ENCODE data around the gene CD300H. TPM values are rescaled to one million over a fixed set of nuclear protein-coding genes. Genes with fewer than 3 reads are reported as not detected.

Gene CD300H
- total RNA-seq, 5 donors from 2014 or later (not counting 1 experiment from before 2014, with no cell fraction given): not detected

DNA sequence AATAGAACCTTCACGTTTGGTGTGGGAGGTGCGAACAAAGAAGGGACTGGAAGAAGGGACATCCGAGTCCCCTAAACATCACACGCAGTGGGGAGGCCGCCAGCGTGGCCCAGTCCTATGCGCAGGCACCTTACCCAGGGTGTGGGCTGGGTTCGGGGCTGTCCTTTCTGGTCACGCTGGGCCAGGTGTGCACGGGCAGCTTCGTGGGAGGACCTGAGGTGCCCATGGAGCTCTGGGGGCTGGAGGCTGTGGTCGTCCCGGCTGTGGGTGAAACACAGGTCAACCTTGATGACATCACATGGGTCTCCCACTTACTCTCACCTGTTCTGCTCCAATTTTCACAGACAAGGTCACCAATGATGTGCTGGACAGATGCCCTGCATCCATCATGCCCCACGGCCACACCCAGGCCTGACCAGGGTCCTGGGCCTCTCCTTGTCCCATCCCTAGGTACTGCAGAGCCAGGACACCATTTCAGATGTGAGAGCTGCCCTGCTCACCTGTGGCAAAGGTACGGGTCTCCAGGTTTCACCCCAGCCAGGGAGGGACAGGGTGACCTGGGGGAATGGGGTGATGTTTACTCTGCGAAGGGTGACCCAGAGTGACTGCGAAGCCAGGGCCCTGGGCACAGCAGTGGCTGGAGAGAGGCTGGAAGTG lies 24.5 kb downstream of the CD300H start:
- Mint-ChIP-seq H3K9me3 (no peaks in the 10 kb centered on the region), H3K27ac (no peak overlapping the region), H3K27me3 (peaks cover 8 to 15% of the 10 kb centered on the region in 2 donors), H3K36me3 (no peaks in the 10 kb centered on the region), H3K4me1 (peaks cover 3 to 5% (median 3%) of the 10 kb centered on the region in 3 donors), H3K4me3 (no peak overlapping the region)
- 86% methylated on average over 14 of the region's 17 CpGs for WGBS (ENCODE audit: insufficient coverage)
- Histone ChIP-seq H3K4me1 (ENCODE audit: control insufficient read depth in 1 of 2, extremely low read depth in 1 of 2, insufficient read depth in 2 of 2, low read length in 2 of 2) (peaks cover 0 to 4% of the 10 kb centered on the region in 2 experiments), H3K4me3 (ENCODE audit: control insufficient read depth in 1 of 2, extremely low read depth in 1 of 2, low read length in 1 of 2) (no peak overlapping the region), H3K36me3 (ENCODE audit: control insufficient read depth in 2 of 2, extremely low read depth in 1 of 2, insufficient read depth in 1 of 2, low read length in 1 of 2) (no peaks in the 10 kb centered on the region), H3K9me3 (no peaks in the 10 kb centered on the region), H3K27ac (ENCODE audit: low read length) (no peak overlapping the region), H3K27me3 (replicated peaks in 1 of 2; ENCODE audit: control insufficient read depth in 2 of 2, extremely low read depth in 1 of 2, insufficient read depth in 2 of 2, low read length in 1 of 2) (peaks cover 0 to 35% of the 10 kb centered on the region in 2 experiments)
- no peak for ATAC-seq (replicated peaks in 1 of 4)
- DNase-seq: no peak
- POLR2A ChIA-PET: no interaction called here
- CTCF ChIA-PET: no interaction called here

DNA sequence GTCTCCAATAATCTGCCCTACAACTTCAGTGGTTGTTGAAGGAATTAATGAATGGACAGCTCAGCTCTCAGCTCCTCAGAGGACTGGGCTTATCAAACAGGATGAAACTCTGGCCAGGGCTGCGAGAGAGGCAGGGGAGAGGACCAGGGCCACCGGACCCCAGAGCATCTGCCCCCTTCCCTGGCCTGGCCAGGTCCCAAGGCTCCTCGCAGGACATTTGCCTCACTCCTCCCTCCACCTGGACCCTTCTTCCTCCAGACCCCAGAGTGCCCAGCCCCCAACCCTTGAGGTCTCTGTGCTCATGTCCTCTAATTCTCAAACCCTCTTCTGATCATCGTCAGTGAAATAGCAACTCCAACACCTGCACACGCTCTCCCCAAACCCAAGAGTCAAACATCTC lies 25.1 kb downstream of the CD300H start:
- WGBS (ENCODE audit: insufficient coverage): 88% methylated on average over 4 of the region's 5 CpGs
- Histone ChIP-seq H3K4me1 (ENCODE audit: control insufficient read depth in 1 of 2, extremely low read depth in 1 of 2, insufficient read depth in 2 of 2, low read length in 2 of 2) (peaks cover 0 to 4% of the 10 kb centered on the region in 2 experiments), H3K27me3 (replicated peaks in 1 of 2; ENCODE audit: control insufficient read depth in 2 of 2, extremely low read depth in 1 of 2, insufficient read depth in 2 of 2, low read length in 1 of 2) (peaks cover 0 to 38% of the 10 kb centered on the region in 2 experiments), H3K9me3 (no peaks in the 10 kb centered on the region), H3K27ac (ENCODE audit: low read length) (no peak overlapping the region), H3K36me3 (ENCODE audit: control insufficient read depth in 2 of 2, extremely low read depth in 1 of 2, insufficient read depth in 1 of 2, low read length in 1 of 2) (no peaks in the 10 kb centered on the region), H3K4me3 (ENCODE audit: control insufficient read depth in 1 of 2, extremely low read depth in 1 of 2, low read length in 1 of 2) (no peak overlapping the region)
- POLR2A ChIA-PET: no interaction called here
- CTCF ChIA-PET: no interaction called here
- H3K27me3 Mint-ChIP-seq: peaks cover 9 to 14% of the 10 kb centered on the region in 2 donors
- peaks cover 0 to 3% (median 0%) of the 10 kb centered on the region in 3 donors for H3K4me1 Mint-ChIP-seq
- ATAC-seq (replicated peaks in 1 of 4) (no peak), DNase-seq (no peak)
- H3K4me3 Mint-ChIP-seq: no peak overlapping the region
- no peak overlapping the region for H3K27ac Mint-ChIP-seq
- H3K36me3 Mint-ChIP-seq: no peaks in the 10 kb centered on the region
- H3K9me3 Mint-ChIP-seq: no peaks in the 10 kb centered on the region

- Mint-ChIP-seq H3K4me3 (no peak overlapping the region), H3K9me3 (no peaks in the 10 kb centered on the region), H3K36me3 (no peaks in the 10 kb centered on the region), H3K27me3 (peaks cover 15 to 21% of the 10 kb centered on the region in 2 donors), H3K4me1 (peaks cover 0 to 3% (median 0%) of the 10 kb centered on the region in 3 donors), H3K27ac (no peak overlapping the region)
- no peak overlapping the region for H3K27ac ChIP-seq (ENCODE audit: low read length)
- WGBS (ENCODE audit: insufficient coverage): 75% methylated on average over 16 of the region's 23 CpGs
- H3K36me3 ChIP-seq (ENCODE audit: control insufficient read depth in 2 of 2, extremely low read depth in 1 of 2, insufficient read depth in 1 of 2, low read length in 1 of 2): no peaks in the 10 kb centered on the region
- ATAC-seq (replicated peaks in 1 of 4) (no peak), DNase-seq (no peak)
- no peak overlapping the region for H3K4me3 ChIP-seq (ENCODE audit: control insufficient read depth in 1 of 2, extremely low read depth in 1 of 2, low read length in 1 of 2)
- CTCF ChIA-PET: no interaction called here
- peaks cover 0 to 4% of the 10 kb centered on the region in 2 experiments for H3K4me1 ChIP-seq (ENCODE audit: control insufficient read depth in 1 of 2, extremely low read depth in 1 of 2, insufficient read depth in 2 of 2, low read length in 2 of 2)
- H3K9me3 ChIP-seq: no peaks in the 10 kb centered on the region
- POLR2A ChIA-PET: interaction anchor here in 1 of 2 donors (0.5 kb wide), 1 partner anchor 66 kb away, joined by 5 read pairs; no protein-coding TSS in a partner anchor
- H3K27me3 ChIP-seq (replicated peaks in 1 of 2; ENCODE audit: control insufficient read depth in 2 of 2, extremely low read depth in 1 of 2, insufficient read depth in 2 of 2, low read length in 1 of 2): peaks cover 0 to 38% of the 10 kb centered on the region in 2 experiments
Observed at GRCh38 chr17:74541176-74542111, 25.9 kb downstream of the CD300H start.

DNA sequence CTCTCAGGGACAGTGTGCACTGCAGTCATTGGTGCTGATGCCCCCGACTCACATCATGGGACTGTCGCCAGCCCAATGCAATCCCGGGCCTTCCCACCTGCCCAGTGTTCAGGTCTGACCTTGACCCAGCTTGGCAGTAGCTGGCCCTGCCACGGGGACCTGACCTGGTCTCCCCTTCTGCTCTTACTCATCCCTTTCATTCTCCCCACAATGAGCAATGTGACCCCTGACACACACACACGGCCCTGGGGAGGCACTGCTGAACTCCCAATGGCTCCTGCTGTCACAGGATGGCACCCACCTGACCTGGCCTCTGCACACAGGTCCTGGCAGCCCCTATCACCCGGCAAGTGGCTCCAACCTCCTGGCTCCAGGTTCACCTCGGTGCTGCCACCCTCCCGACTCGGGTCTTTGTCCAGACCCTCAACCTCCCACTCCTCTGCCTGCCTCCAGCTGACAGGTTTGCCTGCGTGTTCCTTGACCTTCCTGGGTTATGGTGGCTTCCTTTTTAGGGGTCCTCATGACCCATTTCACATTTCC lies 28.0 kb downstream of the CD300H start:
- ChIA-PET POLR2A (interaction anchor here in 1 of 2 donors (0.6 kb wide), 1 partner anchor 9 kb away, joined by 4 read pairs; no protein-coding TSS in a partner anchor), CTCF (no interaction called here)
- Mint-ChIP-seq H3K27me3 (peaks cover 21 to 35% of the 10 kb centered on the region in 2 donors), H3K27ac (peak overlapping the region in 1 of 2 donors; percentile 5), H3K36me3 (no peaks in the 10 kb centered on the region), H3K9me3 (no peaks in the 10 kb centered on the region), H3K4me3 (no peak overlapping the region), H3K4me1 (no peaks in the 10 kb centered on the region)
- H3K4me1 ChIP-seq (ENCODE audit: control insufficient read depth in 1 of 2, extremely low read depth in 1 of 2, insufficient read depth in 2 of 2, low read length in 2 of 2): no peaks in the 10 kb centered on the region
- H3K36me3 ChIP-seq (ENCODE audit: control insufficient read depth in 2 of 2, extremely low read depth in 1 of 2, insufficient read depth in 1 of 2, low read length in 1 of 2): no peaks in the 10 kb centered on the region
- no peak overlapping the region for H3K27ac ChIP-seq (ENCODE audit: low read length)
- no peak for DNase-seq
- WGBS (ENCODE audit: insufficient coverage): 57% methylated on average over 9 of the region's 10 CpGs
- H3K4me3 ChIP-seq (ENCODE audit: control insufficient read depth in 1 of 2, extremely low read depth in 1 of 2, low read length in 1 of 2): no peak overlapping the region
- peaks cover 0 to 43% of the 10 kb centered on the region in 2 experiments for H3K27me3 ChIP-seq (replicated peaks in 1 of 2; ENCODE audit: control insufficient read depth in 2 of 2, extremely low read depth in 1 of 2, insufficient read depth in 2 of 2, low read length in 1 of 2)
- H3K9me3 ChIP-seq: no peaks in the 10 kb centered on the region
- no peak for ATAC-seq (replicated peaks in 1 of 4)

DNA sequence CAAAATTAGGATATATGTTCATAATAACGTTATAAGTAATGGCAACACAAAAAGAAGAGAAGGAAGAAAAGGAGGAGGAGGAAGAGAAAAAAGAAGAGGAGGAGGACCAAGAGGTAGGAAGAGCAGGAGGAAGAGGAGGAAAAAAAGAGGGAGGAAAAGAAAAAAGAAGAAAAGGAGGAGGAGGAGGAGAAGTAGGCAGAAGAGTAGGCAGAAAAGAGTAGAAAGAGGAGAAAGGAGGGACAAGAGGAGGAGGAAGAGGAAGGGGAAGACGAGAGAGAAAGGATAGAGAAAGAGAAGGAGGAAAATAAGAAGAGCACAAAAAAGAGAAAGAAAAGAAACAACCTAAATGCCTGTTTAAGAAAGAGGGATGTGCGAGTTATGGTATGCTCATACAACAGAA lies 30.4 kb downstream of the CD300H start:
- Histone ChIP-seq H3K9me3 (no peaks in the 10 kb centered on the region), H3K4me3 (ENCODE audit: control insufficient read depth in 1 of 2, extremely low read depth in 1 of 2, low read length in 1 of 2) (no peak overlapping the region), H3K27ac (ENCODE audit: low read length) (no peak overlapping the region), H3K36me3 (ENCODE audit: control insufficient read depth in 2 of 2, extremely low read depth in 1 of 2, insufficient read depth in 1 of 2, low read length in 1 of 2) (no peaks in the 10 kb centered on the region), H3K4me1 (ENCODE audit: control insufficient read depth in 1 of 2, extremely low read depth in 1 of 2, insufficient read depth in 2 of 2, low read length in 2 of 2) (peaks cover 0 to 3% of the 10 kb centered on the region in 2 experiments), H3K27me3 (replicated peaks in 1 of 2; ENCODE audit: control insufficient read depth in 2 of 2, extremely low read depth in 1 of 2, insufficient read depth in 2 of 2, low read length in 1 of 2) (peaks cover 0 to 53% of the 10 kb centered on the region in 2 experiments)
- H3K9me3 Mint-ChIP-seq: no peaks in the 10 kb centered on the region
- H3K4me1 Mint-ChIP-seq: peaks cover 4 to 14% (median 6%) of the 10 kb centered on the region in 3 donors
- no peaks in the 10 kb centered on the region for H3K36me3 Mint-ChIP-seq
- peaks cover 31 to 52% of the 10 kb centered on the region in 2 donors for H3K27me3 Mint-ChIP-seq
- 71% methylated on average over 2 of the region's 3 CpGs for WGBS (ENCODE audit: insufficient coverage)
- DNase-seq: no peak
- ATAC-seq (replicated peaks in 1 of 4): no peak
- H3K4me3 Mint-ChIP-seq: no peak overlapping the region
- H3K27ac Mint-ChIP-seq: no peak overlapping the region
- POLR2A ChIA-PET: no interaction called here
- CTCF ChIA-PET: no interaction called here

DNA sequence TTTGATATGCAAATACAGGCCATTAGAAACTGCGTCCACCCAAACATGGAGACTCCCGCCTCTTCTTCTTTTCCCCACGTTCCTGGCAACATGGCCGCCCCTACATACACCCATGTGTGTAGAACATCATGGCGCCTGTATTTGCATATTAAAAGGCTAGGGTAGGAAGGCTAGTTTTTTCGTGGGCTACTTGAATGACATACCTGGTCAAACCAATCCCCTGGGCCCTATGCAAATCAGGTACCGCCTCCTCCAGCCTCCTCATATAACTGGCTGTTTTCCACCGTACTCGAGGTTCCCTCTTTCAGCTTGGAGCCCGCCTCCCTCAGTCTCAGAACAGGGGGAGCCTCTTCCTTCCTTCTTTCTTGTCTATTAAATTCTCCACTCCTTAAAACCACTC lies 35.2 kb downstream of the CD300H start:
- Histone ChIP-seq H3K4me3 (ENCODE audit: control insufficient read depth in 1 of 2, extremely low read depth in 1 of 2, low read length in 1 of 2) (no peak overlapping the region), H3K9me3 (no peaks in the 10 kb centered on the region), H3K27ac (ENCODE audit: low read length) (no peak overlapping the region), H3K4me1 (ENCODE audit: control insufficient read depth in 1 of 2, extremely low read depth in 1 of 2, insufficient read depth in 2 of 2, low read length in 2 of 2) (peaks cover 0 to 4% of the 10 kb centered on the region in 2 experiments), H3K27me3 (replicated peaks in 1 of 2; ENCODE audit: control insufficient read depth in 2 of 2, extremely low read depth in 1 of 2, insufficient read depth in 2 of 2, low read length in 1 of 2) (peaks cover 0 to 45% of the 10 kb centered on the region in 2 experiments), H3K36me3 (ENCODE audit: control insufficient read depth in 2 of 2, extremely low read depth in 1 of 2, insufficient read depth in 1 of 2, low read length in 1 of 2) (no peaks in the 10 kb centered on the region)
- POLR2A ChIA-PET: no interaction called here
- DNase-seq (peak in 10 of 35 experiments; percentile 14 to 54 (median 27)), ATAC-seq (replicated peaks in 1 of 4) (peak in 2 of 4 experiments; percentile 36 to 37)
- WGBS (ENCODE audit: insufficient coverage): 6% methylated on average over 5 of the region's 10 CpGs
- Mint-ChIP-seq H3K4me1 (peaks cover 4 to 14% (median 6%) of the 10 kb centered on the region in 3 donors), H3K27ac (no peak overlapping the region), H3K27me3 (peaks cover 43 to 48% of the 10 kb centered on the region in 2 donors), H3K9me3 (no peaks in the 10 kb centered on the region), H3K4me3 (no peak overlapping the region), H3K36me3 (no peaks in the 10 kb centered on the region)
- CTCF ChIA-PET: interaction anchor here (0.5 to 2.0 kb wide), 4 partner anchors 163 to 586 kb away, joined by 3 to 7 read pairs (median 5); no protein-coding TSS in a partner anchor
